HFF-Myc (cell line): ENCODE data around the gene GRM4.
"Not testable (repeated sequence)": the region's sequence is repeated elsewhere in the genome, so short reads cannot be mapped to it uniquely, and the experiment has no call there.

Experiments
- DNase-seq: peaks from one replicate; pipeline ENCODE4 v3.0.0-alpha.2; 2011; ENCODE audit warnings: low read depth; ENCODE audit errors: extremely low read depth
- H3K4me3 ChIP-seq: replicated peaks from 2 replicates; pipeline ENCODE4 v1.5.1; 2011; ENCODE audit warnings: low read depth, mild to moderate bottlenecking, control low read depth, low read length
- CTCF ChIP-seq: IDR thresholded peaks from 2 replicates; pipeline ENCODE4 v1.5.1; 2012; ENCODE audit warnings: mild to moderate bottlenecking, low read depth, low read length, control low read depth; ENCODE audit errors: missing control alignments

Gene GRM4

GRCh38 chr6:34047913-34048867, 97.7 kb downstream of the GRM4 start:
- no peak for TF ChIP-seq CTCF
- no peak overlapping the region for H3K4me3 ChIP-seq
- no peak for DNase-seq

- H3K4me3 ChIP-seq: no peak overlapping the region
- TF ChIP-seq CTCF: no peak
Measured at GRCh38 chr6:34046617-34047016, 99.3 kb downstream of the GRM4 start.

GRCh38 chr6:34045771-34046170, 100.1 kb downstream of the GRM4 start:
- H3K4me3 ChIP-seq: no peak overlapping the region
- TF ChIP-seq CTCF: no peak
- DNase-seq: no peak

More at GRCh38 chr6:34046617-34047016, 99.3 kb downstream of the GRM4 start:
- DNase-seq: no peak

GRCh38 chr6:34044945-34045595, 100.8 kb downstream of the GRM4 start:
- no peak for DNase-seq
- TF ChIP-seq CTCF: no peak
- no peak overlapping the region for H3K4me3 ChIP-seq

GRCh38 chr6:34043359-34043758, 102.5 kb downstream of the GRM4 start:
- H3K4me3 ChIP-seq: no peak overlapping the region
- no peak for TF ChIP-seq CTCF
- no peak for DNase-seq

- H3K4me3 ChIP-seq, DNase-seq: not testable (repeated sequence)
Measured at GRCh38 chr6:34041998-34042397, 103.9 kb downstream of the GRM4 start.

- no peak for TF ChIP-seq CTCF
- no peak overlapping the region for H3K4me3 ChIP-seq
- DNase-seq: no peak
Measured at GRCh38 chr6:34041385-34041784, 104.5 kb downstream of the GRM4 start.
